Kidney epithelial cell (primary cell): Measurements from ENCODE around the gene PFKL. TPM values are rescaled to one million over a fixed set of nuclear protein-coding genes. Genes with fewer than 3 reads are reported as not detected.

Experiments
- DNase-seq: peaks from one replicate; pipeline ENCODE4 v3.0.0-alpha.2; 2010; ENCODE audit warnings: low read depth
- H3K27me3 ChIP-seq: 2 replicates; pipeline ENCODE4 v1.6.0; 2011; ENCODE audit warnings: low read length; ENCODE audit not compliant: control insufficient read depth, insufficient read depth
- H3K36me3 ChIP-seq: 2 replicates; pipeline ENCODE4 v1.5.1; 2011; ENCODE audit warnings: low read length; ENCODE audit not compliant: control insufficient read depth, insufficient read depth
- H3K4me3 ChIP-seq: 2 replicates; pipeline ENCODE4 v1.5.1; 2011; ENCODE audit warnings: low read depth, mild to moderate bottlenecking, control low read depth, low read length
- CTCF ChIP-seq: IDR thresholded peaks from 2 replicates; pipeline ENCODE4 v1.5.1; 2011; ENCODE audit warnings: mild to moderate bottlenecking, moderate library complexity, low read length, control low read depth, inconsistent platforms; ENCODE audit not compliant: insufficient read depth, poor library complexity, severe bottlenecking
- total RNA-seq: library from RNA; depleted of rRNA; stranded (reverse); fragments of >200 nt; gene quantifications from 2 replicates; pipeline ENCODE4 v1.2.3, GENCODE V29; 2015

The PFKL gene
- total RNA-seq, 1 donor from 2014 or later: 75.8 TPM

GRCh38 chr21:44320847-44321246 is 21.0 kb downstream of the PFKL start:
- no peak for DNase-seq
- Histone ChIP-seq H3K27me3 (no peaks in the 10 kb centered on the region), H3K4me3 (no peak overlapping the region), H3K36me3 (no peaks in the 10 kb centered on the region)
- no peak for TF ChIP-seq CTCF

GRCh38 chr21:44321846-44322450 is 22.1 kb downstream of the PFKL start:
- TF ChIP-seq CTCF: no peak
- no peak overlapping the region for H3K4me3 ChIP-seq
- H3K27me3 ChIP-seq: no peaks in the 10 kb centered on the region
- H3K36me3 ChIP-seq: no peaks in the 10 kb centered on the region
- DNase-seq: no peak

GRCh38 chr21:44322621-44323325 is 22.9 kb downstream of the PFKL start:
- Histone ChIP-seq H3K27me3 (no peaks in the 10 kb centered on the region), H3K36me3 (no peaks in the 10 kb centered on the region), H3K4me3 (no peak overlapping the region)
- no peak for DNase-seq
- TF ChIP-seq CTCF: no peak

GRCh38 chr21:44323591-44323990 is 23.7 kb downstream of the PFKL start:
- H3K27me3 ChIP-seq: no peaks in the 10 kb centered on the region
- H3K4me3 ChIP-seq: no peak overlapping the region
- H3K36me3 ChIP-seq: no peaks in the 10 kb centered on the region
- TF ChIP-seq CTCF: no peak
- DNase-seq: no peak

GRCh38 chr21:44324106-44324853 is 24.4 kb downstream of the PFKL start:
- no peak for DNase-seq
- H3K4me3 ChIP-seq: no peak overlapping the region
- TF ChIP-seq CTCF: no peak
- no peaks in the 10 kb centered on the region for H3K27me3 ChIP-seq
- no peaks in the 10 kb centered on the region for H3K36me3 ChIP-seq
